Measurements from ENCODE around the gene MAN2C1.

GRCh38 chr15:75356006-75356405 is 12.4 kb downstream of the MAN2C1 start:
- TF ChIP-seq EZH2phosphoT487 (IDR thresholded peaks at IDR 0.05; ENCODE audit: low read length), result no peak
- TF ChIP-seq EZH2 (optimal IDR thresholded peaks at IDR 0.05; ENCODE audit: low read depth, low read length), result no peak
